Amygdala (tissue), 56 donors: ENCODE data around the gene CDC25B.
"Not testable (repeated sequence)": the region's sequence is repeated elsewhere in the genome, so short reads cannot be mapped to it uniquely, and the experiment has no call there.

Experiments
- DNase-seq, 56 donors: peaks; one replicate each; lab custom pipeline; 2025; lab: John Stamatoyannopoulos, UW

CDC25B gene

DNA sequence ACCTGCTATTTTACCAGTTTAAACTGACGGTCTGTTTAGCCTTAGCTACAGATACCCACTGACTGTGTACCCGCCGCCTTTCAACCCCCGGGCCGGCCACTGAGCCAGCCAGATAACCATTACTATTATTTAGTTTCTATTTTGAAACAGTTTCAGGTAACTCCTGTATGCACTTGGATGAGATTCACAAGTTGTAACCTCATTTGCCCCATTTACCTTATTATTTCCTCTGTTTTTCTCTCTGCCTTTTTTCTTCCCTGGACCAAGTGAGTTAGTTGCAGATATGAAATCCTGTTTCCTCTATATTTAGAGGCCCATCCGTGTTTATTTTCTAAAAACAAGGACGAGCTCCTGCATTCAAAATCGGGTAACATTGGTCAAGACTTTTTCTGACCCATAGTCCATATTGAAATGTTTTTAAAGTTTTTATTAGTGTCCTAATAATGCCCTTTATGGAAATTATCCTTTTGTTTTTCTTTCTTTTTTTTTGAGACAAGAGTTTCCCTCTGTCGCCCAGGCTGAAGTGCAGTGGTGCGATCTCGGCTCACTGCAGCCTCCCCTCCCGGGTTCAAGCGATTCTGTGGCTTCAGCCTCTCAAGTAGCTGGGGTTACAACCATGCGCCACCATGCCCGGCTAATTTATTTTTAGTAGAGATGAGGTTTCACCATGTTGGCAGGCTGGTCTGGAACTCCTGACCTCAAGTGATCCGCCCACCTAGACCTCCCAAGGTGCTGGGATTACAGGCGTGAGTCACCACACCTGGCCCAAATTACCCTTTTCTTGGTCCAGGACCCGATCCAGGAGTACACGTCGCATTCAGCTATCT is 25.0 kb downstream of the CDC25B start:
- DNase-seq = no peak

DNA sequence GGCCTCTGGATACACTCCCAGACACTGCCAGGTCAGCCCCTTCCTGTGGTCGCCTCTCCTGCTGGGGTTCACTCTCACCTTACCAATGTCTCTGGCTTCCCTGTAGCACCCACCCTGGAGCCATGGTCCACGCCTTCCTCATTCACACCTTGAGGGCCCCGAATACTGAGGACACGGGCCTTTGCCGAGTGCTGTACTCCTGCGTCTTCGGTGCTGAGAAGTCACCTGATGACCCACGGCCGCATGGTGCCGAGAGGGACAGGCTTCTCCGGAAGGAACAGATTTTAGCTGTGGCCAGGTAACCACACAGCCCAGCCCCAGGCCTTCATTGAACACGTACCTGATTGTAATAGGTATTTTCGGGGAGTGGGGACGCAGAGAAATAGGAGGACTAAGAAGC is 25.9 kb downstream of the CDC25B start:
- no peak for DNase-seq

DNA sequence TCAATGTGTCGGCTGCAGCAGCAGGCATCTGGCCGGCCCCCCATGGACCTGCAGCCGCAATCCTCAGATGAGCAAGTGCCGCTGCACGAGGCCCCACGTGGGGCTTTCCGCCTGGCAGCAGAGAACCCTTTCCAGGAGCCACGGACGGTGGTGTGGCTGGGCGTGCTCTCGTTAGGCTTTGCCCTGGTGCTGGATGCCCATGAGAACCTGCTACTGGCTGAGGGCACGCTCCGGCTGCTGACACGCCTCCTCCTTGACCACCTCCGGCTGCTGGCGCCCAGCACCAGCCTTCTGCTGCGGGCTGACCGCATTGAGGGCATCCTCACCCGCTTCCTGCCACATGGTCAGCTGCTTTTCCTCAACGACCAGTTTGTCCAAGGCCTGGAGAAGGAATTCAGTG is 27.8 kb downstream of the CDC25B start:
- DNase-seq = no peak

- no peak for DNase-seq
Observed at GRCh38 chr20:3825526-3825925, 29.4 kb downstream of the CDC25B start.

DNA sequence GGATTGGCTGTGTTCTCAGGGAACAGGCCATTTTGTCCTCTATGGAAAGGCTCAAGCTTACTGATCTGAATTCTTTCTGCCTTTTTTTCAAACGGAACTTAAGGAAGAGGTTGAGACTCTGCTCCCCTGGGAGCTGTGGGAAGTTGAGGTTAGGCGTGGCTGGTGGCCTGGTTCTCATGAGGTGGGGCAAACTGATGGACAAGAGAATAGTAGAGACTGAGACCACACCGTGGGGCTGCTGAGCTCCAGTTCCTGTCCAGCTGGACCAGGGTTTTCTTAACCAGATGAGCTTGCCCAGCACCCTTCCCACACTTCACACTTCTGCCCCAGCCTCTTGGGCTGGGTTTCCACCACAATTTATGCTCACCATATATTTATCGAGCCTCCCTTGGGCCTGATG is 30.3 kb downstream of the CDC25B start:
- DNase-seq = no peak

GRCh38 chr20:3828798-3829197 is 32.7 kb downstream of the CDC25B start:
- no peak for DNase-seq

DNA sequence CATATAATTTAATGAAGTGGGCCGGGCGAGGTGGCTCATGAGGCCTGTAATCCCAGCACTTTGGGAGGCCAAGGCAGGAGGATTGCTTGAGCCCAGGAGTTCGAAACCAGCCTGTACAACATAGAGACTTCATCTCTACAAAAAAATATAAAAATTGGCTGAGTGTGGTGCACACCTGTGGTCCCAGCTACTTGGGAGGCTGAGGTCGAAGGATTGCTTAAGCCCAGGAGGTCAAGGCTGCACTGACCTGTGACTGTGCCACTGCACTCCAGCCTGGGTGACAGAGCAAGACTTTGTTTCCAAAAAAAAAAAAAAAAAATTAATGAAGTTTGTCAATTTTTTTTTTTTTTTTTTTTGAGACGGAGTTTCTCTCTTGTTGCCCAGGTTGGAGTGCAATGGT is 33.8 kb downstream of the CDC25B start:
- not testable (repeated sequence) for DNase-seq

- DNase-seq = no peak
Observed at GRCh38 chr20:3836132-3836531, 40.0 kb downstream of the CDC25B start.

DNA sequence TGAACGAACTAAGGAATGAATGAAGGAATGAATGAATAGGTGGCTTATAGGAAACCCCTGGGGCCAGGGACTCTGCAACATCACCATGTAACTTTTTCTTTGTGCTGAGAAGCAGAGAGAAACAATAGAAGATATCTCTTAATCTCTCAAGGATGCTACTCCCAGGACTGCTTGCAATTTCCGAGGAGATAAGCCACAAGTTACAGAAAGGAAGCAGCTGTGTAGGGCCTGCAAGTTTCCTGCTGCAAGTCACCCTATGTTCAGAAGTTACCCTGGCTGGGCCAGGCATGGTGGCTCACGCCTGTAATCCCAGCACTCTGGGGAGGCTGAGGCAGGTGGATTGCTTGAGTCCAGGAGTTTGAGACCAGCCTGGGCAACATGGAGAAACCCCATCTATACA is 43.2 kb downstream of the CDC25B start:
- no peak for DNase-seq

DNA sequence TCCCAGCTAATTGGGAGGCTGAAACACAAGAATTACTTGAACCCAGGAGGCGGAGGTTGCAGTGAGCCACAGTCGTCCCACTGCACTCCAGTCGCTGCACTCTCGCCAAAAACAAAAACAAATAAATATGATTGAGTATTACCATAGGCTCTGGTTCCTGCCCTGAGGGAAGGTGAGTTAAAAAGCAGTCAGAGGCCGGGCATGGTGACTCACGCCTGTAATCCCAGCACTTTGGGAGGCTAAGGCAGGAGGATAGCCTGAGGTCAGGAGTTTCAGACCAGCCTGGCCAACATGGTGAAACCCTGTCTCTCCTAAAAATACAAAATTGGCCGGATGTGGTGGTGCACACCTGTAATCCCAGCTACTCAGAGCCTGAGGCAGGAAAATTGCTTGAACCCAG is 44.1 kb downstream of the CDC25B start:
- not testable (repeated sequence) for DNase-seq

GRCh38 chr20:3842348-3842930 is 46.3 kb downstream of the CDC25B start:
- no peak for DNase-seq

DNA sequence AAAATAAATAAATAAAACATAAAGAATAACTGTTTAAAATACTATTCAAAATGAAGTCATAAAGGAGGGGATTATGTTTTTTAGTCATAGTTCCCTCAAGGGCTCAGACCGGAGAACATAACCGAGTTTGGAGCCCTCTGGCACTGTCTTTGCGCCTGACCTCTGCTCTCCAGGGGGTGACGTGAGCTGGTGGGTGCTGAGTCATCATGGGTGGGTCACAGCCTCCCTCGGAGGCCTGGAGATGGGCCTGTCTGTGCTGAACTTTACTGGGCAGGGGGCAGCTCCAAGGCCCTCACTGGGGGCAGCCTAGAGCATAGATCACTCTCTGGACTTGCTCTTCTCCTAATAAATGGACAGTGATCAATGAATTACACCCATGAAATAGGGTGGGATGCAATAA is 47.4 kb downstream of the CDC25B start:
- DNase-seq = no peak

DNA sequence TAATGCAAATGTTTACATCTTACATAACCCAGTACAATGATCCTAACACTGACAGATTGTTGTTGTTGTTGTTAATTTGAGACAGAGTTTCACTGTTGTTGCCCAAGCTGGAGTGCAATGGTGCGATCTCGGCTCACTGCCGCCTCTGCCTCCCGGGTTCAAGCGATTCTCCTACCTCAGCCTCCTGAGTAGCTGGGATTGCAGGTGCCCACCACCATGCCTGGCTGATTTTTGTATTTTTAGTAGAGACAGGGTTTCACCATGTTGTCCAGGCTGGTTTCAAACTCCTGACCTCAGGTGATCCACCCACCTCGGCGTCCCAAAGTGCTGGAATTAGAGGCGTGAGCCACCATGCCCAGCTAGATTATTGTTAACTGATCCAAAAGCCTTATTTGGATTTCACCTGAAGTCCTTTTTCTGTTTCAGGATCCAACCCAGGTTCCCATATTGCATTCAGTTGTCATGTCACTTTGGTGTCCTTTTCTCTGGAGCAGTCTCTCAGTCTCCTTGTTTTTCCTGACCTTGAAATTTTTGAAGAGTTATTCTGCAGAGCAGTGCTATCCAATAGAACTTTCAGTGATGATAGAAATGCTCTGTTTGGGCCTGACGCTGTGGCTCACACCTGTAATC is 48.0 kb downstream of the CDC25B start:
- DNase-seq = not testable (repeated sequence)

DNA sequence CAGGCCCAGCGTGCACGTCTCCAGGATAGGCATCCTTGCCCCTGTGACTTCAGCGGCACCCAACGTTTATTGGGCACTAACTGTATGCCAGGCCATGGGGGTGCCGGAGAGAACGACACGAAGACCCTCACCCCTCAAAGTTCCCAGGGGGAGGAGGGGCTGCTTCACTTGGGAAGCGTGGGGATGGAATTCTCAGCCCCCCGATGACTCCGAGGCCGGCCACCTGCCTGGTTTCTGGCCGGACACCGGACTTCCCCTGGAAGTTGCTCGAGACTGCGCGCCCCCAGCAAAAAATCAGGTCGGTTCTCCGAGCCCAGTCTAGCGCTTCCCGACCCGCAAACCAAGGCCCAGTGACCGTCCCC is 50.2 kb downstream of the CDC25B start:
- DNase-seq = peak in 11 of 56 donors; percentile 35 to 63 (median 48)

DNA sequence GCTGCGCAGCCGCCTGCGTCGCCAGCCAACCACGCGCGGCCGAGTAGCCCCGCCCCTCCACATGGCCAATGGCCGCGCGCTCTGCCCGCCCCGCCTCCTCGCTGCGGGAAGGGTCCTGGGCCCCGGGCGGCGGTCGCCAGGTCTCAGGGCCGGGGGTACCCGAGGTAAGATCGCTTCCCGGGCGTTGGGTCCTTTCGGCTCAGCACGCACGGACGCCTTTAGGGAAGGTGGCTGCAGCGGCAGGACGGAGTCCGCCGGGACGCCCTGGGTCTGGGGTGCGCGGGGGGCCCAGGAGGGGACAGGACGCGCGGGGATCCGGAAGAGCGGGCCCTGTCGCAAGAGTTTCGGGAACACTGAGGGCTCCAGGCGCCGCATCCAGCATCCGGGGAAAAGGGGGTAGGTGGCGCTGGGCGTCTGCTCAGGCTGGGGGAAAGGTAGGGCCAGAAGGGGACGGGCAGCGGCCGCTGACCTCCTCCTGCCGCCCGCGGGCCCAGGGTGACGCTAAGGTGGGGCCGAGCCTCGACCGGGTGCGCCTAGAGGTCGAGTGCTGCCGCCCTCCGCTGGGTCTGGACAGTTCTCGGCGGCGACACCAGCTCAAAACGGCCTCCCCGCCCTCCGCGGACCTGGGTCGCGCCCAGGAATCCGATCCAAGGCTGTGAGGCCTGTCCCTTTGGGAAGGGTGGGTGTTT is 50.8 kb downstream of the CDC25B start, which contains the start of gene MAVS:
MAVS (plus strand) TSS at position 95 of the 689 bp plus-strand sequence. CDS start 7,791 bp downstream, outside the sequence.
- peak in 55 of 56 donors; percentile 30 to 90 (median 80) for DNase-seq

DNA sequence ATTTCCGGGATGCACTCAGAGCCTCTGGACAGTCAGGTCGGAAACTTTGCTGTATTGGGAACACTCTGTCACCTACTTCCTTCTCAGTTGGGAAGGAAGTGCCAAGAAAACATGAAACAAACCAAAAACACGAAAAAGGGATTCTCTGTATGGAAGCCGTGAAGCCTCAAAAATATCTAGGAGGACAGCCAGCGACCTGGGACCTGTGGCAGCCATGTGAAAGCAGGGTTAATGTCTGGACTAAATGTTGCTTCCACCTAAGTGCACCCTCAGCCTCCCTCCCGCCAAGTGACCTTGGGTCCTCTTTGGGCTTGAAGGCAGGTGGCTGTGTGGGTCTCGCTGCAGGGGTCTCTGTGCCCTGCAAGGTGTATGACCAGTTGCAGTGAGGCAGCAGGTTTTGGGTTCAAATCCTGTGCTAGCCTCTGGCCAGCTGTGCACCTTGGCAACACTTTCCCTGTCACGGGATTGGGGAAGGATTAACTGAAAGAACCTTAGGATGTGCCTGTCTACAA is 51.4 kb downstream of the CDC25B start:
- peak in 1 of 56 donors; percentile 33 for DNase-seq

- DNase-seq = no peak
Observed at GRCh38 chr20:3848565-3848964, 52.5 kb downstream of the CDC25B start.

- no peak for DNase-seq
Observed at GRCh38 chr20:3854462-3854871, 58.4 kb downstream of the CDC25B start.
